ENCODE data around the gene MTHFR. TPM values are rescaled to one million over a fixed set of nuclear protein-coding genes. Genes with fewer than 3 reads are reported as not detected.
A peak's percentile ranks its signal among the peaks of the same experiment; 100 is the strongest.

MTHFR gene
- polyA plus RNA-seq, 12 donors, result 22.3 to 122 (median 38.6) TPM

DNA sequence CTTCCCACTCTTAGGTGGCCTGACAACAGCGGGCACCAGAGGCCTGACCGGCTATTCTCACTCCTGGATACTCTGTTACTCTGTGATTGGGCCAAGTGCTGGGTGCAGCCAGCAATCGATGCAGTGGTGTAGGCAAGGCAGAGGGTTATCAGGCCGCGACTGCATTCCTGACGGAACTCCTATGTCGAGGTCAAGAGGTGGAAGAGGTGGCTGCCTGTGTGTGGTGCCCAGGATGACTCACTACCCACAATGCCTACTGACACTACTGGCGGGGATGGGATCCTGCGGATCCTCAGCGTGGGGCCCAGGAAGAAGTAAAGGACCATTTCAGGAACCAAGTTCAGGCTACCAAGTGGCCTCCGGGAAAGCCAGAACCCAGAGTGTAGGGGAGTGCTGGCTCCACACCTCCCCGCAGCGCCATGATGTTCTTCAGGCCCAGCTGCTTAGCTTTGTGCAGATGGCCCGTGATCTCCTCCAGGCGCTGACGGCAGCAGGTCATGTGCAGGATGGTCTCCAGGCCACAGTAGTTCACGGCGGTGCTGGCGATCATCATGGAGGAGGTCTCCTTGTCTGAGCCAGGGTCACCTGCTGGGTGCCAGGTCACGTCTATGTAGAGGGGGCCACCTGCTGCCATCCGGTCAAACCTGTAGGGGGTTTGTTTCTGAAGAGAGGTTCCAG, 4.9 kb downstream of the MTHFR start:
- DNase-seq, result no peak

DNA sequence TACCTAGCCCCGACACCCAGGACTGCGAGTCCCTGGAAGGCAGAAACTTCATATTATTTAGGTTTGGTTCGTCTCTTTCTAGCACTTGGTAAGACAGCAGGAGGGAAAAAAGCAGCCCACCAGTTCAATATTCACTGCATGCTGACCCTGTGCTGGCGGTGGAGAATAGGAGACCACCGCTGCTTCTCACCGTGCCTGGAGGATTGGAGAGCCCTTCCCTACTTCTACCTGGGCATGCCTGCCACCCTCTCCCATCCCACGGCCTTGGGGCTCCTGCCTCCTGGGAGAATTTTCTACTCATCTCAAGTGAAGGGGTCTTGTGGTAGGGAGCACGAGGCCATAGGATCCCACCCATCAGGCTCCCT, 5.4 kb downstream of the MTHFR start:
- DNase-seq, result no peak

DNA sequence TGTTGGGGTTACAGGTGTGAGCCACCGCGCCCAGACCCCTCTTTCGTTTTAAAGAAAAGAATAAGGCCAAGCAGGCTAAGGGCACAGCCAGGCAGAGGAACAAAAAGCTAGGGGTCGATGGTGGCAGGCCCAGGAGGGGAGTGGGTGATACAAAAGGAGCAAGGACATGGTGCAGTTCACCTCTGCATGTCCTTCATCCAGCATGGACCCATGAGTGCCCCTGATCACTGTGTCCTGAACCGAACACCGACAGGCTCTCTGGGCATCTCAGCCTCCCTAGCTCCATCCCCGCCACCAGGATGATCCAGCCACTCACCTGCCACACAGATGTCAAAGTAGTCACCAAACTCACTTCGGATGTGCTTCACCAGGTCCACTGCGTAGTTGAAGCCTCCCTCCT, 5.9 kb downstream of the MTHFR start:
- DNase-seq, result no peak

DNA sequence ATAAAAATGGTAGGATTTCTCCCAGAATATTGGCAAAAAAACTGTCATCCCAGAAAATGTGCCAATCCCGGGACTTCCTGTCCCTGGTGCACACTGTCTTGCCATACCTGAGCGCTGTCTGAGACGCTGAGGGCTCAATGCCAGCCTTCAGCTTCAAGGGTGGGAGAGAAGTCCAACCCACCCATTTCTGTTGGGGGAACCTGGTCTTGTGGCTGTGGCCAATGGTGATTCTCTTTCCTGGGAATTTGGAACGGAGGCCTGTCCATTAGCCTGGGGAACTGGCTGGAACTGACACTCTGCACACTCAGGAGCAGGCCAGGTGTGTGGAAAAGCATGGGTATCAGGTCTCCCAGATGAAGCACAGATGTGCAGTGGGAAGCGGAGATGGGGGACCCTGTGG, 6.7 kb downstream of the MTHFR start:
- DNase-seq, result no peak

DNA sequence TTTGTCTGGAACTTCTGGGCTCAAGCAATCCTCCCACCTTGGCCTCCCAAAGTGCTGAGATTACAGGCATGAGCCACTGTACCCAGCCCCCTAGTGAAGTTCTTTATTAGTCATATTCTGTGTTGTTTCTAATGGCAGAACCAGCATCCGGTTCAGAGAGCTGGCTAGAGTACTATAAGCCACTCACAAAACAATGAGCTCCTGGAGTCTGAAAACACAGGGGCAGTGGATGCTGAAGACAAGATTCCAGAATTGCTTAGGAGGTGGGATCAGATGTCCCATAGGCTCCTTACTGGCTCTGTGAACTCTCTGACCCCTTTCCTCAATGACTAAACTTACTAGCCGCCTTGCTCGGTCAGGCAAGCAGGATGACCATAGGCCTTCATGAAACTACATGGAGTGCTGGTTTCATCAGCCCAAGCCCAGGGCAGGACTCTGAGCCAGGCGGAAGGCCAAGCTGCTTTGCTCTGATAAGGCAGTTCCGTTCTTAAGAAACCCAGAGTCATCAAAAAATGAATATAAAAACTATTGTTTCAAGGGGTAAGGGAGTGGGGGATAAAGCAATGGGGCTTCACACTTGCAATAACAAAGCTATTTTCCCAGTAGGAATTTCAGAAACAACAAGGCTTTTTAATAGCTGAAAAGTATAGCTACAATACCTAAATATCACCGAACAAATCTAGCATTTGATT, 8.1 kb downstream of the MTHFR start:
- DNase-seq, result no peak

DNA sequence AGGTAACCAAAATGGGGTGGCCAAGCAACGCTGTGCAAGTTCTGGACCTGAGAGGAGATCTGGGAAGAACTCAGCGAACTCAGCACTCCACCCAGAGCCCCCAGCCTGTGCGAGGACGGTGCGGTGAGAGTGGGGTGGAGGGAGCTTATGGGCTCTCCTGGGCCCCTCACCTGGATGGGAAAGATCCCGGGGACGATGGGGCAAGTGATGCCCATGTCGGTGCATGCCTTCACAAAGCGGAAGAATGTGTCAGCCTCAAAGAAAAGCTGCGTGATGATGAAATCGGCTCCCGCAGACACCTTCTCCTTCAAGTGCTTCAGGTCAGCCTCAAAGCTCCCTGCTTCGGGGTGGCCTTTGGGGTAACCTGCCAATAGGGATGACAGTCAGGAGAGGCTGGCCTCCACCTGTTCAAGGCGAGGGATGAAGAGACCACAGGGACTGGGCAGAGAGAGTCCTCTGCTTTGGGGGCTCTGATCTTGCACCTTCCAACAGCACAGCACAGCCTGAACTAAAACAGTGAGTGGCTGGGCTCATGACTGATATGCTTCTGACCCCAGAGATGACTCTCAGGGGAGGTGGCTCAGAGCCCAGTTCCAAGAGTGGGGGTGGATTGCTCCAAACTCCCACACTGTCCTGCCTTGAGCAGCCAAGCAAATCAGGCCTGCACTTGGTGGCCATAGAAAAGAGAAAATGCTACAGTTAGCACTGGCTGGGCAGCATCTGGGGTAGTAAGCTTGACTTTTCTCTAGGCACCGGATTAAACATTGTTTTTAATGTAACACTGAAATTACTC, 9.5 kb downstream of the MTHFR start:
- no peak for DNase-seq

DNA sequence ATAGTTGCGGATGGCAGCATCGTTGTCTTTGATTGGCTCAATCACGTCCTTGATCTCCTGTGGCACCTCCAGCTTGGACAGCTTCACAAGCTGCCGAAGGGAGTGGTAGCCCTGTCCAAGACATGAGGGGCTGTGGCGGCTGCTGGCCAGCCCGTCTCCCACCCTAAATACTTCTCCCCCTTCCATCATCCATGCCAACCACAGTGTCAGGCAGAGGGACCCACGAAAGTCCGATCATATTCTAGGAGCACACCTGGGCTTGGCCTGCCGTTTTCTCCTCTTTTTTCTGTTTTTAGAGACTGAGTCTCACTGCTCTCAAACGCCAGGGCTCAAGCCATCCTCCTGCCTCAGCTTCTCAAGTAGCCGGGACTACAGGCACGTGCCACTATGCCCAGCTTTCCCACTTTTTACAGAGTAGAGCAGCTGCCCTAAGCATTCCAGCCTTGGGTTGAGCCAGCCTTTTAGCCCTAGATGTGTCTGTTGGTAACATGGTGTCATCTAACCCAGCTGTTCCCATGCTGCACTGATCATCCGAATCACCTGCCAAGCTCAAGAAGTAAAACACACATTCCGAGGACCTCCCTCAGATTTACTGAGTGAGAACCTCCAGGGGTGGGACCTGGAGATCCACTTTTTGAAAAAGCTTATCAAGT, 10.4 kb downstream of the MTHFR start:
- no peak for DNase-seq

DNA sequence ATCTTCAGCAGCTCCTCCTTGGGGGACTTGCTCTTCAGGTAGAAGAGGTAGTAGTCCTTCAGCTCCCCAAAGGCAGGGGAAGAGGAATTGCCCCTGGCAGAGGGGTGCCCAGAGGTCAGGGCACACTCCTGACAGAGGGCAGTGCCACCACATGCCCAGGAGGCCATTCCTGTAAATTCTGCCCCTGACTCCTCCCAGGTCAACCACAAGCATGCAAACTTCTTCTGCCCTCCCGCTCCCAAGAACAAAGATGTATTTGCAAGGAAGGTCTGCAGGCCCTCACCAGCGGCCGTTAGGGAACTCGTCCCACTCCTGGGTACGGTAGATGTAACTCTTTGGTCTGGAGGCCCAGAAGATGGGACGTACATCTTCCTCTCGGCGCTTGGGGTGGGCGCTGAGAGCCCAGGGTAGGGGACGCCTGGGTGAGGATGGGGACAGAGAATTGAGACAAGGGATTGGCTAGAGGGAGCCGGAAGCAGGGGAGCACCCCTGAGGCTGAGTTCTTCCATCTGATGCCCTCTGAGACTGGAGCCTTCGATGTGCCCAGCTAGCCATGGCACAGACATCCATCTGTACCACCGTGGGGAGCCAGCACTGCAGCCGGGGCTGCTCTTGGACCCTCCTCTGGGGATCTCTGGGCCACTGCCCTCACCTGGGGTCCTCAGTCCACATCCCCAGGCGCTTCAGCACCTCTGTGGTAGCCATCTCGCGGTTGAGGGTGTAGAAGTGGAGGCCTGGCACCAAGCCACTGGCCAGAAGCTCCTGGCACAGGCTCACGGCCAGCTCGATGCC, 11.1 kb downstream of the MTHFR start:
- no peak for DNase-seq

DNA sequence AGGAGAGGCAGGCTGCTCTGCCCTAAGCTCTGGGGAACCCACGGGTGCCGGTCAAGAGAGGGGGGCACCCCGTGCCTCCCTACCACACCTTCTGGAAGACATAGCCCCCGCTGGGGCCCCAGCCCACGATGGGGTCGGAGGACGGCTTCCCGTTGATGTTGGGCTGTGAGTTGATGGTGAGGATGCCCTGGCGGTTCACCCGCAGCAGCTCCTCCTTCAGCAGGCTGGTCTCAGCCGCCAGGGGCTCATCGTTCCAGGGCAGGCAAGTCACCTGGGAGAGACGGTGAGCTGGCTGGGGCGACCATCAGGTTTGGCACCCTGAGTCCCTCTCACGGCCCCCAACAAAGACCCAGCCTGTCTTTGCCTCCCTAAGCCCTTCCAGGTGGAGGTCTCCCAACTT, 11.9 kb downstream of the MTHFR start:
- no peak for DNase-seq

DNA sequence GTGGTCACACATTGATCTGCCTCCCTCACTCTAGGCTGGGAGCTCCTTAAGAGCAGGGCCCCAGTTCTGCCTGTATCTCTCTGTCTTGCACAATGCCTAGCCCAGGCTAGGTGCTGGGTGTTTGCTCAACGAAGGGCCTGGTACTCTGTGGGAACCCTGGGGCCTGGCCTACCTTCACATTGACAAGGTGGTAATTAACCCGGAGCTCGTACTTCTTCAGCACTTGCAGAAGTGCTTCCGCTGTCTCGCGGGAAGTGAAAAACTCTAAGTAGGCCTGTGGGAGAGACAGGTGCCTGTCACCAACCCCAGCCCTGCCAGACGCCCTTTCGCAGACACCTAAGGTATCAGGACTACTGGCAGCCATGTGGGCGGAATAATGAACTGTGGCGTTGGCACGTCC, 13.7 kb downstream of the MTHFR start:
- no peak for DNase-seq

DNA sequence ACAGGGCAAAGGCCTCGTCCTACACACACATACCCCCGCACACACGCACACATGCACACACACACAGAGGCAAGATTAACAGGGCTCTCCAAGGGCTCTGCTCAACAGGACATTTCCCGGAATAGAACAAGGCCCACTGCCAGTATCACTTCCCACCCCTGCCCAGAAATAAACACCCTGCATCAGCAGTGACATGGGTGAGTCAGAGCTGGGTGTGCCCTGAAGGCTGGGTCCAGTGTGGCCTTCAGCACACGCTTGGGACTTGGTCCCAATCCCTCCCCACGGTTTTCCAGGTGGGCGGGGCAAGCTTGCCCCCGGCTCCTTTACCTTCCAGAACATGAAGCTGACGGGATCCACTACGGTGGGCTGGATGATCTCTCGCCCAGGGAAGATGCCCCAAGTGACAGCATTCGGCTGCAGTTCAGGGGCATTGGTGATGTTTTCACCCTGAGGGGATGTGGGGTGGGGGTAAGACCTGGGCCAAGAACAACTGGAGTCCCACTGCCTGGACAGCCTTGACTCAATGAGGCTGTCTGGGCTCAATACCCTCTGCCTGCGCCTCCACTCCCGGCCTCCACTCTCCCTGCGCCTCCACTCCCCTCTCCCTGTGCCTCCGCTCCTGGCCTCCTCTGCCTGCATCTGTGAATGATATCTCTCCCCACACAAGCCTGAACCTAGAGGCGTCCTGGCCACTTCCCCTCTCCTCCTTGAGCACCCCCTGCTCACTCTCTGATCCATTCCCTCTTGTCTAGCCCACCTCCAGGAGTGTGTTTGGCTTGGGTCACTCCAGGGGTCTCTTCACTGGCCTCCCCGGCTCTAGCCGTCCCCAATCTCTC, 14.7 kb downstream of the MTHFR start:
- peak; percentile 67 for DNase-seq

DNA sequence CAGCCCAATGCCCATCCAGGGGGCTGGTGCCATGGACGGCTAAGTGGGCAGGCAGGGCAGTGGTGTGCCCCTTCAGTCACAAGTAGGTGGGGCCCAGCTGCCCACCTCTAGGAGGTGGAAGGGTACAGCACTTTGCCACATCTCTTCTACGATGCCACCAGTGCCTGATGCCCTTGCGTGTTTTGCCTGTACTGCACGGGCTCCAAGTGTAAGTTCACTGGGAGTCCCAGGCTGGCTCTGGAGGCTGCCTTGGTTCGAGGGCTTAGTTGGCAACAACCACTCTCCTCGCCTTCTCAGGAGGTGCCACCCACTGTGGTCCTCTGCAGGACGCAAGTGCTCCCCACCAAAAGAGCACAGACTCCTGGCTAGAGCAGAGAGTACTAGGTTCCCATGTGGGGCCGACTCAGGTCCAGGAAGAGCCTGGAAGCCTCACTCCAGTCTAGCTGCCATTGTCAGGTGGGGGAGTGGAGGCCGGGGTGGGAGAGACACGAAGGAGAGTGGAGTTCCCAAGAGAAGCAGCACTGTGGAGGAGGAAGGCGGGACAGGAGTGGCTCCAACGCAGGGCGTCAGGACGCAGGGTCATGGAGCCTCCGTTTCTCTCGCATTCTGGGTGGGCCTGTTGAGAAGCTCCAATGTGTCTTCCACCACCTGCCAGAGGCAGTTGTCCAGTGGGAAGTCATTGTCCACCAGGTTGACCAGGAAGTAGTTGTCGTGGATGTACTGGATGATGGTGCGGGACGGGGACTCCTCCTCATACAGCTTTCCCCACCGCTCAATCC, 15.5 kb downstream of the MTHFR start:
- no peak for DNase-seq

DNA sequence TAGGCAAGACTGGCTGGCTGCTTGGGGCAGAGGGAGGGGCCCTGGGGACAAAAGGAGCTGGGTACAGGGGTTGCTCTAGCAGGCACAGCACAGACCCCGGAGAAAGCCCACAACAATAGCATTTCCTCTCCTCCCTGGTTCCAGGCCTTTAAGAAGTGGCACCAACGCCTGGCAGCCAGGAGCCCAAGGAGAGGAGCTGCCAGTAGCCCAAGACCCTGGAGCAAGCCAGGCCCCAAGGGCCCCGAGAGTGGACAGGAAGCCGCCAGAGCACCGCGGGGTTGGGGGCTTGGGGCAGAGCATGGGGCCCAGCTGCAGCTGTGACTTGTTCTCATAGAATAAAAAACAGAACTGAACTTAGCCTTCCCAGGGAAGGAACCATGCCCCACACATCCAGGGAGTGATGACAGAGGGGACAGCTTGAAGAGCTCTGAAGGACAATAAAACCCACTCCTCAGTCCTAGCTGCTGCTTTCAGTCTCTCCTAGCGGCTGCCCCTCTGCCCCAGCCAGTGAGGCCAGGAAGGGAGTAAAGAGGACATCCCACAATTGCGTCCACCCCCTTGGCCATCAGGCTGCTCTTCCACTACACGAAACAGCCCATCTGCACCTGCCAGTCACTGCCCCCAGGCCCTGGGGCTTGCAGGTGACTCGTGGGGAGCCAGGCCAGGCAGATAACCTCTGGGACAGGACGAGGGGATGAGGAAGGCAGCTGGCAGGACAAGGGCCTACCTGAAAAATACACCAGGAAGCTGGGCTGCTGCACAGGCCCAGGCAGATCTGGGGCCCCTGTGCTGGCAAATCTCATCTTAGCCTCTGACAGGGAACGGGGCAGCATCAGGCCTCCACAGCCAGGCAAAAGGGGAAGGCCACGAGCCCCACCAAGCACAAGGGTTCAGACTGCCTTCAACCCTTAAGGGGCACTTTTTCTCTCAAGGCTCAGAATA, 16.4 kb downstream of the MTHFR start:
- DNase-seq, result no peak

DNA sequence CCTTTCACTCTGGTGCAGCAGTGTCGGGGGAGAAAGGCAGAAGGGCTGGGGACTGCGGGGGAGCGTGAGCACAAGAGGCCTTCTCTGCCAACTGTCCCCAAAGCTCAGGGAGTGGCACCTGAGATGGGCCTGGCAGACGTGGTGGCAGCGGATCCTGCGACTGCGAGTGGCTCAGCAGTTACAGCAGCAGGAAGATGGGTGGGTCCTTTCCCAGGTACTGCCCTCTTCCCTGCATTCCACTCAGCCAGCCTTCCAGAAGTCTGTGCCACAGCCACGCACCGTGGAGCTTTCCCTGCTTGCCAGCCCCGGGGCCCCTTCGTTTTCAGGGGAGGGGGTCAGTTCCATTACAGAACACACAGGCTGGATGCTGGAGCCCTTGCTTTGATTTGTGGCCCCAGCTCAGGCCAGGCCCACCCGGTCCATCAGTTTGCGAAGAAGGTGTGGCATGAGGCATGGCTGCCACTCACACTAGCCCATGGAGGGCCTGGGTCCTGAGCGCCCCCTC, 17.2 kb downstream of the MTHFR start:
- no peak for DNase-seq

DNA sequence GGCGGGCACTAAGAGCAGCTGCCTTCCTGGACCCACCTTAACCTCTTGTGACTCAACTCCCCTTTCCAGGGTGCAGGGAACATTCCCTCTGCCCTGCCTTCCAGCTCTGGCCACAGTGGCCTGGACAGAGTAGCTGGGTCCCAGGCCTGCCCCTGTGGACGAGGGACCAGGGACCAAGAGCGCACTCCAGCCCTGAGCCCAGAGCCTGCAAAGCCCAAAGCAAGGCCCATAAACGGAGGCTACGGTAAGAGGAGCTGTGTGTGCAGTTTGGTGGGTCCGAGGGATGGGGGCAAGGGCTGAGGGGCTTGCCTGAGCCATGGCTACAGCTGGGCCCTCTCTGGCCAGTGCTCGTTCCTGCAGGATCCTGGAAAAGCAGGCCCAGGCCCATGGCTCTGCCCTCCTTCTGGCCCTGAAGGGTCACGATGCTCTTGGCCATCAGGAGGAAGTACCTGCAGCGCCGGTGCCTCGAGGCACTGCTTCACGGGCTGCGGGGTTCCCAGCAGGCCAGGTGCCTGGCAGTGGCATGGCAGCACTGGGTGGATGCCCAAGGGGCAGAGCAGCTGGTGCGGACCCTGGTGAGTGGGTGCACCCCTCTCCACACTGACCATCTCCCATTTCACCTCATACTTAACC, 17.8 kb downstream of the MTHFR start:
- DNase-seq, result no peak

DNA sequence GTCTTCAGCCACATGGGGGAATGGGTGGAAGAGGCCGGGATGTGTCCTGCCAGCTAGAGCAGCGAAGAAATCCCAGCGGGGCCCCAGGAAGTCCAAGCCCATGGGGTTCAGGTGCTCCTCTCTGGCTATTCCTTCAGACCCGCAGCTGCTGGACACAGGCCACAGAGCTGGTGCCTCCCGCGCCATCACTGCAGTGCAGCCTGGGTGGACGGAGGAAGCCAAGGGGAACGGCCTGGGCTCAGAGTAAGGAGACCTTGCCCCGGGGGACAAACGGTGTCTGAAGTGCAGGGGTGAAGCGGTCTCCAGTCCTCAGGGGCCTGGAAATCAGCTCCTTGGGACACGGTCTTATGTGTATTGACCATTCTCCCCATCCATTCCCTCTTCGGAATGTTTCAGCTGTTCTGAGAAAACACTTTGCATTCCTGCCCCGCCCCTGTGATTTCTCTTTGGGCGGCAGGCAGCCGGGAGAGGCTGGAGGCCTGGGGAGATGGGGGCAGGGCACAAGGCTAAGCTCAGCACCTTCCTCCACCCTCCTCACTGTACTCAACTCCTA, 18.4 kb downstream of the MTHFR start:
- DNase-seq, result no peak

DNA sequence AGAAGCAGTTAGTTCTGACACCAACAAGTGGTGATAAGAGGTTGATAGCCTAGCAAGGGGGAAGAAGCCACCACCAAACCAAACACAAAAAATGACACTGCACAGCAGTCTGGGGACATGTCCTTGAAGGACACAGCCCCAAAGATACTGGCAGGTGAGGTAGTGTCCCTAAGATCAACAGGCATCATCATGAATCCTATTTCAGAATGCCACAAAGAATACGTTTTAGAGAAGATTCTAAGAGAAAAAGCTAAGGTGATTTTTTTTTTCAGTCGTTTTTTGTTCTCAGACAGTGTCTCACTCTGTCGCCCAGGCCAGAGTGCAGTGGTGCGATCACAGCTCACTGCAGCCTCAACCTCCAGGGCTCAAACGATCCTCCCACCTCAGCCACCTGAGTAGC, 19.6 kb downstream of the MTHFR start:
- no peak for DNase-seq

Measured in muscle of arm (tissue), 12 donors.